ENCODE results near the gene ZXDC.

GRCh38 chr3:126449621-126450051 lies 26.1 kb downstream of the ZXDC start:
- TF ChIP-seq CTCF (IDR thresholded peaks at IDR 0.05) (no peak), POLR2A (IDR thresholded peaks at IDR 0.05) (no peak)
